ENCODE data around the gene RASL10B.

DNA sequence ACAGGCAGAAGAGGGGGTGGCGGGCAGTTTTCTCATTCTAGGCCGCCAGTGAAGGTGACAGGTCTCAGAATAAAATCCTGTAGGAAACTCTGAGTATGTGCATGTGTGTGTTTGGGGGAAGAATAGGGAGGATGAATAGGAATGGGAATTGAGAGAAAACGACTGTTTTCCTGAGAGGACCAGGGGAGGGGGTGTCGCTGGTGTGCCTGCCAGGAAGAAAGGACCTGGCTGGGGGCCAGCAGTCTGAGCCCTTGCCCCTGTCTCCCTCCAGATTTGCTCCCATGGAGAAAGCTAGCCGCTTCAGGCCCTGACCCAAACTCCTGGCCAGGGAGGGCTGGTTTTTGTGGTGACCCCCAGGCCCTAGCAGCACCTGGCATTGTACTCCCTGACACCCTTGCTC lies 43.6 kb downstream of the RASL10B start:
- TF ChIP-seq, protein P1, sequence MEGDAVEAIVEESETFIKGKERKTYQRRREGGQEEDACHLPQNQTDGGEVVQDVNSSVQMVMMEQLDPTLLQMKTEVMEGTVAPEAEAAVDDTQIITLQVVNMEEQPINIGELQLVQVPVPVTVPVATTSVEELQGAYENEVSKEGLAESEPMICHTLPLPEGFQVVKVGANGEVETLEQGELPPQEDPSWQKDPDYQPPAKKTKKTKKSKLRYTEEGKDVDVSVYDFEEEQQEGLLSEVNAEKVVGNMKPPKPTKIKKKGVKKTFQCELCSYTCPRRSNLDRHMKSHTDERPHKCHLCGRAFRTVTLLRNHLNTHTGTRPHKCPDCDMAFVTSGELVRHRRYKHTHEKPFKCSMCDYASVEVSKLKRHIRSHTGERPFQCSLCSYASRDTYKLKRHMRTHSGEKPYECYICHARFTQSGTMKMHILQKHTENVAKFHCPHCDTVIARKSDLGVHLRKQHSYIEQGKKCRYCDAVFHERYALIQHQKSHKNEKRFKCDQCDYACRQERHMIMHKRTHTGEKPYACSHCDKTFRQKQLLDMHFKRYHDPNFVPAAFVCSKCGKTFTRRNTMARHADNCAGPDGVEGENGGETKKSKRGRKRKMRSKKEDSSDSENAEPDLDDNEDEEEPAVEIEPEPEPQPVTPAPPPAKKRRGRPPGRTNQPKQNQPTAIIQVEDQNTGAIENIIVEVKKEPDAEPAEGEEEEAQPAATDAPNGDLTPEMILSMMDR (IDR thresholded peaks at IDR 0.05) = no peak
- no peak for TF ChIP-seq POLR2A (IDR thresholded peaks at IDR 0.05)
